K562 (cell line): Measurements from ENCODE around the gene WDR1. TPM values are rescaled to one million over a fixed set of nuclear protein-coding genes. Genes with fewer than 3 reads are reported as not detected.

ENCODE experiments used
- ATAC-seq: fragments of 200-7000 bp; cut with Tn5 transposase; 3 replicates; pipeline ENCODE4 v1.9.1; 2020; ENCODE audit warnings: moderate library complexity
- BruUV-seq: library from RNA; stranded (reverse); fragments of 400-500 nt; replicated peaks from 2 replicates; lab custom pipeline; 2021; lab: Mats Ljungman, UMichigan
- CTCF ChIA-PET: fragments of 300-600 bp; formaldehyde crosslinking; extraction: SDS; loops from one replicate; lab custom pipeline; 2021; ENCODE audit warnings: low intra/inter-chr PET ratio; lab: Yijun Ruan, JAX
- POLR2A ChIA-PET: fragments of 300-600, 350-650 bp; sonication (Branson Sonifier 250); formaldehyde crosslinking; extraction: SDS; loops from one replicate; lab custom pipeline; 2021; ENCODE audit warnings: antibody characterized with exemption, inconsistent platforms; lab: Yijun Ruan, JAX
- DNase-seq, 4 experiments: peaks; one replicate each; pipeline versions ENCODE4 v3.0.0 to v3.0.0-alpha.2; 2011 to 2018; ENCODE audit warnings: low spot score in 3 of 4, mixed read lengths in 3 of 4; ENCODE audit errors: extremely low read depth in 1 of 4
- FAIRE-seq: peaks from 2 replicates; lab custom pipeline; 2011; peaks lifted over from hg19 to GRCh38; lab: Jason Lieb, UNC
- H2AFZ ChIP-seq: 2 replicates; pipeline ENCODE4 v1.6.0; 2011; ENCODE audit warnings: low read depth, low read length, control low read depth, inconsistent platforms
- H3K27ac ChIP-seq: fragments of 200-600 bp; 3 replicates; pipeline ENCODE4 v1.8.0; 2011; ENCODE audit warnings: low read depth, mild to moderate bottlenecking, control low read depth, inconsistent platforms, low read length, moderate library complexity, mixed read lengths; ENCODE audit errors: extremely low read depth
- H3K27me3 ChIP-seq, 2 experiments: fragments of 300-600 bp in 1 of 2; 2 replicates in 1 of 2; 3 replicates in 1 of 2; pipeline versions ENCODE4 v1.6.0 to v1.8.0; 2011; ENCODE audit warnings: inconsistent platforms in 2 of 2, low read length in 2 of 2, mild to moderate bottlenecking in 1 of 2, mixed read lengths in 1 of 2, moderate library complexity in 1 of 2; ENCODE audit not compliant: control insufficient read depth in 2 of 2, insufficient read depth in 2 of 2
- H3K36me3 ChIP-seq: fragments of 300-600 bp; 3 replicates; pipeline ENCODE4 v1.8.0; 2011; ENCODE audit warnings: mild to moderate bottlenecking, low read length, inconsistent platforms; ENCODE audit not compliant: control insufficient read depth, insufficient read depth
- H3K4me1 ChIP-seq, 2 experiments: fragments of 200-600 bp in 1 of 2; replicated peaks in 1 of 2; 2 replicates in 1 of 2; 3 replicates in 1 of 2; pipeline versions ENCODE4 v1.5.1 to v1.8.0; 2011; ENCODE audit warnings: inconsistent platforms in 2 of 2, low read length in 2 of 2, mild to moderate bottlenecking in 1 of 2, mixed read lengths in 1 of 2, moderate library complexity in 1 of 2; ENCODE audit not compliant: control insufficient read depth in 2 of 2, insufficient read depth in 2 of 2
- H3K4me2 ChIP-seq: 2 replicates; pipeline ENCODE4 v1.6.1; 2011; ENCODE audit warnings: low read length, control low read depth, inconsistent platforms, mixed read lengths; ENCODE audit not compliant: insufficient read depth
- H3K4me3 ChIP-seq: fragments of 200-600 bp; sonication (generic), shearing (Covaris generic); 2 replicates; pipeline ENCODE4 v1.5.1; 2016; ENCODE audit warnings: control low read depth, inconsistent platforms
- H3K79me2 ChIP-seq: fragments of 200-600 bp; 3 replicates; pipeline ENCODE4 v1.8.0; 2011; ENCODE audit warnings: low read length, inconsistent platforms; ENCODE audit not compliant: control insufficient read depth, insufficient read depth
- H3K9ac ChIP-seq, 2 experiments: 2 replicates each; pipeline versions ENCODE4 v1.6.0 to v1.6.1; 2011; ENCODE audit warnings: low read depth in 2 of 2, low read length in 2 of 2, control low read depth in 1 of 2, inconsistent platforms in 1 of 2, mild to moderate bottlenecking in 1 of 2, mixed read lengths in 1 of 2; ENCODE audit not compliant: insufficient read depth in 1 of 2
- H3K9me1 ChIP-seq: one replicate; pipeline ENCODE4 v1.6.0; 2011; ENCODE audit warnings: inconsistent platforms, mild to moderate bottlenecking, low read length, moderate library complexity; ENCODE audit not compliant: control insufficient read depth, insufficient read depth
- H3K9me3 ChIP-seq: replicated peaks from 2 replicates; pipeline ENCODE4 v1.5.1; 2011; ENCODE audit warnings: low read depth, low read length, inconsistent platforms; ENCODE audit not compliant: control insufficient read depth, insufficient read depth
- H4K20me1 ChIP-seq: replicated peaks from 2 replicates; pipeline ENCODE4 v1.6.1; 2011; ENCODE audit warnings: low read length, inconsistent platforms, mixed read lengths; ENCODE audit not compliant: control insufficient read depth, insufficient read depth
- HEY1 ChIP-seq: fragments of 250-450 bp; sonication (Bioruptor Pico); IDR thresholded peaks from 2 replicates; pipeline ENCODE4 v1.5.0; 2020; ENCODE audit warnings: mild to moderate bottlenecking, moderate library complexity, borderline replicate concordance
- ILK ChIP-seq: fragments of 450-650 bp; IDR thresholded peaks from 2 replicates; pipeline ENCODE4 v1.6.1; 2016; ENCODE audit warnings: missing genetic modification characterization, low read depth, mild to moderate bottlenecking, missing compliant biosample characterization, moderate library complexity, borderline replicate concordance
- PKNOX1 ChIP-seq: fragments of 450-650 bp; IDR thresholded peaks from 2 replicates; pipeline ENCODE4 v1.6.1; 2016
- POLR2AphosphoS5 ChIP-seq: IDR thresholded peaks from 2 replicates; pipeline ENCODE4 v1.6.1; 2011; ENCODE audit warnings: mild to moderate bottlenecking, low read depth, low read length, moderate library complexity; ENCODE audit not compliant: control insufficient read depth, insufficient read depth
- RBM17 ChIP-seq: fragments of 200-400 bp; formaldehyde crosslinking; IDR thresholded peaks from 2 replicates; pipeline ENCODE4 v1.6.1; 2017; ENCODE audit warnings: low read depth, mild to moderate bottlenecking, low read length, borderline replicate concordance
- SRSF7 ChIP-seq: fragments of 200-400 bp; formaldehyde crosslinking; optimal IDR thresholded peaks from 2 replicates; pipeline ENCODE3; 2017; ENCODE audit warnings: mild to moderate bottlenecking, low read depth, low read length
- TARDBP ChIP-seq: fragments of 450-650 bp; IDR thresholded peaks from 2 replicates; pipeline ENCODE4 v1.6.1; 2016
- WGBS: fragments of 100-300 bp; shearing (Covaris generic); methylation state at CpG from one replicate; pipeline ENCODE4 v1.1.6; 2016; ENCODE audit warnings: low coverage, mixed read lengths; ENCODE audit not compliant: insufficient coverage; ENCODE audit errors: missing lambda C conversion rate; 5-methylcytosine and 5-hydroxymethylcytosine counted together
- in situ Hi-C: fragments of 300-500 bp; cut with MboI; formaldehyde crosslinking; loops from 4 replicates; pipeline ENCODE4 v1.15.0; 2018; ENCODE audit warnings: inconsistent platforms, mixed read lengths
- intact Hi-C: fragments of 100-400 bp; cut with micrococcal nuclease; formaldehyde crosslinking; loops from 2 replicates; pipeline ENCODE4 v1.14.2; 2022
- polyA plus RNA-seq, 8 experiments: library from polyadenylated mRNA; depleted of rRNA in 4 of 8; stranded (reverse) in 5 of 8; unstranded in 3 of 8; fragments of >200 nt; fragmentation: Nextera tagmentation in 2 of 8; fragmentation: Illumina TruSeq in 1 of 8; extraction: Ambion mirVana in 2 of 8; extraction: Trizol in 1 of 8; gene quantifications; 2 replicates each; pipeline versions ENCODE4 v1.2.1 to v1.2.3, GENCODE V29; 2011 to 2014; ENCODE audit warnings: inconsistent platforms in 1 of 8, missing spikeins in 1 of 8
- total RNA-seq, 7 experiments: library from RNA; depleted of rRNA in 6 of 7; stranded (reverse); fragments of >200 nt in 6 of 7; fragmentation: Illumina TruSeq in 2 of 7; extraction: Trizol in 2 of 7; gene quantifications; 2 replicates each; pipeline versions ENCODE4 v1.2.1 to v1.2.3, GENCODE V29; 2011 to 2021; ENCODE audit warnings: low replicate concordance in 1 of 7

Gene WDR1
- total and polyA plus RNA-seq, 9 of the 15 experiments (the other 6 are each of a cell fraction or from before 2014, with no cell fraction given), result 16.1 to 213 (median 125) TPM

- H3K9me3 ChIP-seq, result no peaks in the 10 kb centered on the region
- no peak for ATAC-seq
Observed at GRCh38 chr4:10161146-10161545, 44.5 kb upstream of the WDR1 start.

More at GRCh38 chr4:10161146-10161545, 44.5 kb upstream of the WDR1 start:
- POLR2A ChIA-PET, result interaction anchor here (0.6 to 1.4 kb wide), 4 partner anchors 13 to 1062 kb away, joined by 3 to 7 read pairs (median 4); no protein-coding TSS in a partner anchor
- BruUV-seq, result no TSS peak
- no peaks in the 10 kb centered on the region; the same call in 2 of the 3 replicates for H3K36me3 ChIP-seq
- TF ChIP-seq RBM17, result no peak
- no peak for TF ChIP-seq HEY1 (CRISPR knock-in tag)
- TF ChIP-seq SRSF7, result no peak
- TF ChIP-seq ILK (tag), result no peak
- no peak for TF ChIP-seq POLR2AphosphoS5
- TF ChIP-seq TARDBP, result no peak
- no peak for TF ChIP-seq PKNOX1
- 55% methylated on average over 3 of the region's 3 CpGs for WGBS
- H4K20me1 ChIP-seq, result no peaks in the 10 kb centered on the region
- H3K27ac ChIP-seq, result no peak overlapping the region
- intact Hi-C loops, result no loop called here
- no peak for DNase-seq
- FAIRE-seq, result no peak
- no peaks in the 10 kb centered on the region for H3K9me1 ChIP-seq
- in situ Hi-C loops, result loop anchor here (5.0 to 25.0 kb wide), 2 partner anchors 386 to 1251 kb away; no protein-coding TSS in a partner anchor
- H3K79me2 ChIP-seq, result no peaks in the 10 kb centered on the region
- peaks cover 0 to 37% of the 10 kb centered on the region in 2 experiments; a peak in 3 of 5 replicates for H3K4me1 ChIP-seq
- H3K4me3 ChIP-seq, result no peak overlapping the region
- peak overlapping the region; percentile 75; the same call in 1 of the 2 replicates for H2AFZ ChIP-seq
- H3K4me2 ChIP-seq, result no peak overlapping the region
- CTCF ChIA-PET, result interaction anchor here (0.5 to 2.9 kb wide), 3 partner anchors 169 to 388 kb away, joined by 3 to 21 read pairs (median 17); no protein-coding TSS in a partner anchor
- no peaks in the 10 kb centered on the region; a peak in 1 of 5 replicates for H3K27me3 ChIP-seq
- no peak overlapping the region for H3K9ac ChIP-seq
